HG03457 (cell line): ENCODE results near the gene RTBDN.
"Not testable (repeated sequence)": the region's sequence is repeated elsewhere in the genome, so short reads cannot be mapped to it uniquely, and the experiment has no call there.

Experiments
- ATAC-seq: cut with Tn5 transposase; IDR thresholded peaks from one replicate; pipeline ENCODE4 v1.9.1; 2021; ENCODE audit warnings: moderate number of reproducible peaks; ENCODE audit not compliant: unreplicated experiment

The RTBDN gene

GRCh38 chr19:12825254-12826131 lies 8.9 kb downstream of the RTBDN start:
- ATAC-seq = no peak

DNA sequence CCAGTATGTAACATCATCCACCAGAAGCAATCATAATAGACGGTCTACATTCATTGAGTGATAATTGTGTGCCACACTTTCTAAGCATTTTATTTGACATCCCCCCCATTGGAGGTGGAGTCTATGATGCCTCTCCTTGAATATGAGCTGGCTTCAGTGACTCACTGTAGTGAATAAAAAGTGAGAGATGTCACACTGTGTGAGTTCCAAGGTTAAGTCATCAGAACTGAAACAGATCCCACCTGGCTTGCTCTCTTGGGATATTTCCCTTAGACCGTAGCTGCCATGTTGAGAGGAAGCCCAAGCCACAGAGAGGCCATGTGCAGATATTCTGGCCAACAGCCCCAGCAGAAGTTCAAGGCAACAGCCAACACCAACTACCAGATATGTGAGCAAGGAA lies 12.6 kb downstream of the RTBDN start:
- ATAC-seq = no peak

DNA sequence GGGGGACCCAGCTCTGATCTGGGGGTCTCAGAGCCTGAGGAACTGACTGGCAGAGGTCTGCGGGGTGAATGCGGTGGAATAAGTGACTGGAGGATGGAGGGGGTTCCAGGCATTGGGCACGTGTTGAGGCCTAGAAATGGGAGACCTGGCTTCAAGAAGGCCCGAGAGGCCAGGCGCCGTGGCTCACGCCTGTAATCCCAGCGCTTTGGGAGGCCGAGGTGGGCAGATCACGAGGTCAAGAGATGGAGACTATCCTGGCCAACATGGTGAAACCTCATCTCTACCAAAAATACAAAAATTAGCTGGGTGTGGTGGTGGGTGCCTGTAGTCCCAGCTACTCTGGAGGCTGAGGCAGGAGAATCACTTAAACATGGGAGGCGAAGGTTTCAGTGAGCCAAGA lies 16.6 kb downstream of the RTBDN start:
- not testable (repeated sequence) for ATAC-seq

- not testable (repeated sequence) for ATAC-seq
These were observed 17.2 kb downstream of the RTBDN start for GRCh38 chr19:12817188-12817587.

DNA sequence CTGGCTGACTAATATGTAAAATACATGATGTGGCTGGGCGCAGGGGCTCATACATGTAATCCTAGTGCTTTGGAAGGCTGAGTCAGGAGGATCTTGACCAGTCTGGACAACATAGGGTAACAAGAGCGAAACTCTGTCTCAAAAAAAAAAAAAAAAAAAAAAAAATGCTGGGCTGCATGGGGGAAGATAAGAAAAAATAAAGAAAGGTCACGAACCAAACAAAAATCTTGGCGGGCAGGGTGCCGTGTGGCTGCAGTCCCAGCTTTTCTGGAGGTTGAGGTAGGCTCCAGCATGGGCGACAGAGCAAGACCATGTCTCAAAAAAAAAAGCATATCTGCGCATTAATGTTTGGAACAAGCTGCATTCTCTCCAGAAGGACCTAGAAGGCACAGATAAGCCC lies 19.3 kb downstream of the RTBDN start:
- no peak for ATAC-seq

GRCh38 chr19:12806242-12807081 lies 27.9 kb downstream of the RTBDN start, which contains the start of gene RNASEH2A:
TSS of gene RNASEH2A (plus strand) at chr19:12806584. CDS start at chr19:12806674, 90 bp downstream.
- no peak for ATAC-seq

DNA sequence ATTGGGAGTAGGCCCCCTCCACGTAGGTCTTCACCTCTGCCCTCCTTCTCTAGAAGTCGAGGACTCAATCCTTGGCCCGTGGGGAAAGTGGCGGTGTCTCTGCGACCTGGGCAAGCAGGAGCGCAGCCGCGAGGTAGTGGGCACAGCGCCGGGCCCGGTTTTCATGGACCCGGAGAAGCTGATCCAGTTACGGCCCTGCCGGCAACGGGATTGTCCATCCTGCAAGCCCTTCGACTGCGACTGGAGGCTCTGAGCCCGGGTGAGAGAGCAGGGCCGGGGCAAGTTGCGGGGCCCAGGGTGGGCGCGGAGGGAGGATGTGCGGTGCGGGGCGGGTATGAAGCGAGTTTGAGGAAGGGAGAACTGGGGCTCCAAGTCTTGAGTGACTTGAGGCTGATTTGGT lies 30.3 kb downstream of the RTBDN start:
- ATAC-seq = no peak

DNA sequence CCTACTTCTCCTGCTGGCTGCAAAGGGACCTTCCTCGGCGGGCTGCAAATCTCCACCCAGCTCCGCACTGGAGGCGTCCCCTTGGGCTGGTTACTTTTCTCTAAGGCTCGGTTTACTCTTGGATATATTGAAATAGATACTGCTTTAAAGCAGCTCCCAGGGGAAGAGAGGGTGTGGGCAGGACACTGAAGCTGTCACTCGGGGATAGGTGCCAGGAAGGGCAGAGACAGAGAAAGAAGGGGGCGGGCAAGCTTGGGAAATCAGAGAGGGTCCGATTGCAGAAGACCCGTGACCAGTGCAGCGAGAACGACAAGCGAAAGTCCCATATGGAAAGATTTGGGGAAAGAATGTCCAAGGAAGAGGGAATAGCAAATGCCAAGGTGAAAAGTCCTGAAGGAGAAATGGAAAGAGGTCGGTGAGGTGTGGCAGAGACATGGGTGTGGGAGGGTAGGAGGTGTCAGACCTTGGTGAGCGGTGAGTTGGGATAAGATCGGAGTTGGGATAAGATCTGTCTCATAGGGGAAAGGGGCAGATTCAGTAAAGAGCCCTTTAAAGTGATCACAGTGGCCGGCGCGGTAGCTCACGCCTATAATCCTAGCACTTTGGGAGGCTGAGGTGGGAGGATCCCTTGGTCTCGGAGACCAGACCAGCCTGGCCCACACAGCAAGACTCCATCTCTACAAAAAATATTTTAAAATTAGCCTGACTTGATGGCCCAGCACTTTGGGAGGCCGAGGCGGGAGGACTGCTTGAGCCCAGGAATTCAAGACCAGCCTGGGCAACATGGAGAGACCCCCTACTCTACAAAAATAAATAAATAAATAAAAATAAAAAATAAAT lies 31.9 kb downstream of the RTBDN start:
- no peak for ATAC-seq

DNA sequence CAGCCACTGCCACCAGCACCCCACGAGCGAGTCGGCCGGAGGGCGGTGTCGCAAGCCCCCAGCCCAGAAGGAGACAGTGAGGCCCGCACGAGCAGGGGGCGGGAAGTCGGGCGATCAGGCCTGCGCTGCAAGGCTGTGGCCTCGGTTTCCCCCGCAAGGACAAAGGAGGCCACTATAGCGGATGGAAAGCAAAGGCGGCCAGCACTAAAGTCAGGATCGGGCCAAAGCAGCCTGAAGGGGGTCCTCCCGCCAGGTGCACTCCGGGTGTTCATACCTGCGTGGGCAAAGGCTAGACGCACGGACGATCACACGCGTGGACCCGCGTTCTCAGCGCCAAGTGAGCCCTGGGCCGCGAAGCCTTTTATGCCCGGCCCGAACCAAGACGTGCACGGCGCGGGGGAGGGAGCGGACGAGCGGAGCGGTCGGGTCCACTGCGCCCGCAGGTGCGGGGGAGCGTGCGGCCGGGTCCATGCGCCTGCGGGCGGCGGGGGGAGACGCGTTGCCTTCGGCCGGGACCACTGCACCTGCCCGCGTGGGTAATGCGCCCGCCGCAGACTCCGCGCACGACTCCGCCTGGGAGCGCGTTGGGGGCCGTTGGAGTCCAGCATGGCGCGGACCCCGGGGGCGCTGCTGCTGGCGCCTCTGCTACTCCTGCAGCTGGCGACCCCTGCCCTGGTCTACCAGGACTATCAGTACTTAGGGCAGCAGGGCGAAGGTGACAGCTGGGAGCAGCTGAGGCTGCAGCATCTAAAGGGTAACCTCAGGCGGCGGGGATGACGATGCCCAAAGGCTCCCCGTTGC lies 32.7 kb downstream of the RTBDN start, which contains the start of the genes PRDX2 and THSD8:
PRDX2 (minus strand) TSS at position 335 of the 801 bp plus-strand sequence. CDS start 539 bp downstream, outside the sequence.
THSD8 (plus strand) TSS at position 604 of the 801 bp plus-strand sequence; CDS start at position 607, 3 bp downstream.
- no peak for ATAC-seq

DNA sequence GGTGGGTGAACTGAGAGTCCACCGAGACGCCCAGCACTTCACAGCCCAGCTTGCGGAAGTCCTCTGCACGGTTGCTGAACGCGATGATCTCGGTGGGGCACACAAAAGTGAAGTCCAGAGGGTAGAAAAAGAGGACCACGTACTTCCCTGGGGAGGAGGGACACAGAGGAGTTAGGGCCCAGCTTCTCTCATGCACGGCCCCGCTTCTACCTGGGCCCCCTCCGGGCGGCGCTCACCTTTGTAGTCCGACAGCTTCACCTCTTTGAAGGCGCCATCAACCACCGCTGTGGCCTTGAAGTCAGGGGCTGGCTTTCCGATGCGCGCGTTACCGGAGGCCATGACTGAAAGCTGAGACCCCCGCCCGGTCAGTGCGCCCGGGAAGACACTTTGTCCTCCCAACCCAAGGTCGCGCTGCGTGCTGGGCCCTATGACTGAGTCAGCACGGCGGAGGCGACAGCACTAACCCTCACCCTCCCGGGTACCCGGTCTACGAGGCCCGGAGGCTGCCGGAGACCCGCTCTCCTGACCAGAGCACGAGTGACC lies 33.4 kb downstream of the RTBDN start:
- no peak for ATAC-seq

DNA sequence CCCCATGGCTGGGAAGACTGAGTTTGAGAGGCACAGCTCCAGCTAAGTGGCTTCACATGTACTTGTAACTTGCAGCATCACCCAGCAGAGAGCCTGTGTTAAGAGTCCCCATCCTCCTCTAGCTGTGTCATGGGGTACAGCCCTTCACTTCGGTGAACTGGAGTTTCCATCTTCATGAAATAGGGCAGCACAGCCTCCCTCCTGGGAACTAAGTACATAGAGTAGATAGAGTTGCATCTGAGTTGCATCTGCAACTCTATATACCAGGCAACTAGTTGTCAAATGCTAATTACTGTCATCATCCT lies 34.0 kb downstream of the RTBDN start:
- ATAC-seq = no peak

DNA sequence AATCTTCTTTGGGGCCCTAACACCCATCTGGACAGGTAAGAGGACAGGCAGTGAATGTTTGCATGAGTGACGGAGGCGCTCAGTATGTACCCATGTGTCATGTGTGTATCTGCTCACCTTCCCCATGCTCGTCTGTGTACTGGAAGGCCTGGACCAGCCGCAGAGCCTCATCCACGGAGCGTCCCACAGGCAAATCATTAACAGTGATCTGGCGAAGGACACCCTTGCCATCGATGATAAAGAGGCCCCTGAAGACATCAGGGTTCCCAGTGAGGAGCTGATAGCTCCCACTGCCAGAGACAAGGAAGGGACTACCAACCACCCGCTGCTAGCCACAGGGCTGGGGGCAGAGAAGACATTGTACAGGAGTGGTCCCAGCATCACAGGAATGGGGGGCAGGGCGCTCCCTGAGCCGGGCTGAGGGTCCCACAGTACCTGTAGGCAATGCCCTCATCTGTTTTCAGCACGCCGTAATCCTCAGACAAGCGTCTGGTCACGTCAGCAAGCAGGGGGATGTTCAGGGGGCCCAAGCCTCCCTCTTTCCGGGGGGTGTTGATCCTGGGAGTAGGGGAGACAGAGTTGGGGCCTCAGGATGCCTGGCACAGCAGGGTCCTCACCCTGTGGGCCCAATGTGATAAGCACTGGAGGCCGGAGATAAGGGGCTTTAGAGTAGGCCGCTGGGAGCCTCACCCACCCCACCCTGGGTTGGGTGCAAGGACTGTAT lies 34.5 kb downstream of the RTBDN start:
- no peak for ATAC-seq

- ATAC-seq = not testable (repeated sequence)
These were observed 36.8 kb downstream of the RTBDN start for GRCh38 chr19:12797607-12798006.

- ATAC-seq = no peak
These were observed 37.2 kb downstream of the RTBDN start for GRCh38 chr19:12797141-12797587.

DNA sequence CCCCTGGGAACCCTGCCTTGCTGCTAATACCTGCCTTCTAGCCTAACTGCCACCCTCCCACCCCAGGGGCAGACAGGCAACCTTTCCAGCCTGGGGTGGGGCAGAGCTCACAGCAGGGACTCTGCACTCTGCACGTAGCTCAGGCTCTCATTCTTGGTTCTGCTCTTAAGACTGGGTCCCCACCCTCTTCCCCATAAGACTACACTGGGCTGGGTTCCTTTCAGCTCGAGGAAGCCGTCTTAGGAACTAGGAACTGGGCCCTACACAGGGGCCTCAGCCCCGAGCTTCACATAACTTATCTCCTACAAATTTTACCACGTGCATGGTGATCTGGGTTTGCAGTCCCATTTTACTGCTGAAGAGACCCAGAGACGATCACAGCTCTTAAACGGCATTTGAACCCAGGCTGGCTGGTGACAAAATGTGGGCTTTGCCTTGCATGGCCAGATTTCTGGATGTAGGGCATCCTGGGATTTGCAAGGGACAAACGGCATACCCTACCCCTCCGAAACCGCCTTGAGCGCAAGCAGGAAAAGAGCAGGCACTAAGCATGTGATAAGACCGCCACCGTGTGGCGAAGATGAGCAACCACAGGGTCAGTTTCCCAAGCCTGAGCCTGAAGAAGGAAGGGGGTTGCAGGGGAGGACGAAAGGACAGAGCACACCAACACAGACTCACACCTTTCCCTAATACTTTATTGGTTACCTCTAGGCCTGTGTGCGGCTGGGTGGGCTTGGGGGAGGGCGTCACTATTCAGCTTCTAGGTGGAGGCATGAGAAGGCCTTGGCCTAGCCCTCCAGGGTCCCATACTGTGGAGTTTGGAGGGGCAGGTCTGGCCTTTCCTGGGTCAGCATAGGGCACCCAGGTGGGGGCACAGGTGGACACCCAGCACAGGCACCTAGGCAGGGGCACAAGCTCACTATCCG lies 38.0 kb downstream of the RTBDN start:
- ATAC-seq = no peak

GRCh38 chr19:12794971-12795381 lies 39.4 kb downstream of the RTBDN start:
- no peak for ATAC-seq

- no peak for ATAC-seq
These were observed 40.0 kb downstream of the RTBDN start for GRCh38 chr19:12794196-12794941.
